NCI-H460 (cell line): ENCODE results near the gene INPP5A. TPM values are rescaled to one million over a fixed set of nuclear protein-coding genes. Genes with fewer than 3 reads are reported as not detected.
A peak's percentile ranks its signal among the peaks of the same experiment; 100 is the strongest.
"Not testable (repeated sequence)": the region's sequence is repeated elsewhere in the genome, so short reads cannot be mapped to it uniquely, and the experiment has no call there.

Experiments used
- DNase-seq: peaks from one replicate; pipeline ENCODE4 v3.0.0-alpha.2; 2016; ENCODE audit warnings: low read depth; ENCODE audit errors: extremely low read depth
- total RNA-seq: library from RNA; depleted of rRNA; stranded (reverse); fragments of >200 nt; shearing (Covaris generic); gene quantifications from 2 replicates; pipeline ENCODE4 v1.2.3, GENCODE V29; 2014

Gene INPP5A
- total RNA-seq, 1 experiment from 2014 or later: 13.1 TPM

DNA sequence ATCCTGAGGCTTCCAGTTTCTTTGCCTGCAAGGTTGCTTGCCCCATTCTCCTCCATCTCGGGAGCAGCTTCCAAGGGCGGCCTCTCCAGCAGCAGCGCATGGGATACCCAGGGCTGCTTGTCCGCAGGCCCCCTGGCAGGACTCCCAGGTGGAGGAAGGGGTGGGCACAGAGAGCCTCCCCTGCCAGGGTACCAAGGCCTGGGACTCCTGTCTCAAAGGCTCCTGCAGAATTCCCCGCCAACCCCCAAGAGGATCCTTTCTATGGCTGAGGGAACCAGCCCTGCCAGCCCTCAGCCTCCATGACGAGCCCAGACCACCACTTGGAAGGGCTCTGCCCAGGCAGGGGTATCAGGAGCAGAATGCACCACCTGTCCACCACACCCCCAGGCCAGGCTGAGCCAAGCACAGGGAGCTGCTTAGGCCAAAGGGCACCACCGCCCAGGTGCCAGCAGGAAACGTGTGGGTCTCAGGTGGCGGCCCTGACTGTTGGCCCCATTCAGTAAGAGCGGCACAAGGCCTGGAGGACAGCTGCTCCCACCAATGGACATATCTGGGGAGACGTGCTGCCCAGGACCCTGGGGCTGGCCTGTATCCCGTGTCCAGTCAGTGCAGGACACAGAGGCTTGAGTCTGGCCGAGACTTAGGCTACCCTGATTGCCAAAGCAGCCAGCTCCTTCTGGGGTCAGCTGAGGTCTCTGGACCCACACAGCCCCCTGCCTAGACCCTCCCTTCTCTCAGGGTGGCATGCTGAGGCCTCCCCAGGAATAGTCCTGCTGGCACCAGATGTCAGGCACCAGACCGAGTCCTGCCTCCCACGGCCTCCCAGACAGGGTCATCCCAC is 33.8 kb upstream of the INPP5A start:
- no peak for DNase-seq

DNA sequence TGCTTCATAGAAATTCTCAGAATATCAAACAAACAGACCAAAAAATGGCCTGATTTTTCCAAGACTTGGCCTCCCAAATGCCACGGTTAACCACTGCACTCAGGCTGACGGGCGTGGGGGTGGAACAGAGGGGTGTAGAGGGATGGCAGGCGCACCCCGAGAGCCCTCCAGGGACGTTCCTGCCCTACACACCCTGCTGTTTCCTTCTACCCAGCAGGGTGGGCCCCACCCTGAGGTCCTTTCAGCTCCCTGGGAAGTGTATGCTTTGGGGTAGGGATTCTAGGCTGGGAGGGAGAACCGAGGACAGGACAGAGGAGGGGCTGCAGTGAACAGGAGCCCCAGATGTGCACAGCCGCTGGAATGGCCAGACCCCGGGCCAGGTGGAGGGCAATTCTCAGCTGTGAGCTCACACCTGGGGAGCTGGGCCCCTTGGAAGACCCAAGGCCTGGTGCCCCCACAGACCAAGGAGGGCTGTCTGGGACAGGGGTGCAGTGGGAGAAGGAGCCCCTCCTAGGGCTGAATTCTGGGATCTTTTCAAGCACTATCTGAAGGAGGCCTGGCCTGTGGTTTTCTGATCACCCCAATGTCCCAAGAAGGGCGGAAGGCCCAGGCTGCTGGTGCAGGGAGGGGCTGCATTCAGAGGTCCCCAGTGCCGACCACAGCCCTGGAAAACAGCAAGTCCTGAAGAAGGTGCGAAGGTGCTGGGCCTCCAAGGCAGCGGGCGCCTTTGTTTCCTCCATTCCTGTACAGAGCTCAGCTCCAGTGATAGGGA is 32.9 kb upstream of the INPP5A start:
- DNase-seq: no peak

DNA sequence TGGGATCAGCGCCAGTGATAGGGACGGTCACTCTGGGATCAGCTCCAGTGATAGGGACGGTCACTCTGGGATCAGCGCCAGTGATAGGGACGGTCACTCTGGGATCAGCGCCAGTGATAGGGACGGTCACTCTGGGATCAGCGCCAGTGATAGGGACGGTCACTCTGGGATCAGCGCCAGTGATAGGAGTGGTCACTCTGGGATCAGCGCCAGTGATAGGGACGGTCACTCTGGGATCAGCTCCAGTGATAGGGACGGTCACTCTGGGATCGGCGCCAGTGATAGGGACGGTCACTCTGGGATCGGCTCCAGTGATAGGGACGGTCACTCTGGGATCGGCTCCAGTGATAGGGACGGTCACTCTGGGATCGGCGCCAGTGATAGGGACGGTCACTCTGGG is 32.0 kb upstream of the INPP5A start:
- not testable (repeated sequence) for DNase-seq

DNA sequence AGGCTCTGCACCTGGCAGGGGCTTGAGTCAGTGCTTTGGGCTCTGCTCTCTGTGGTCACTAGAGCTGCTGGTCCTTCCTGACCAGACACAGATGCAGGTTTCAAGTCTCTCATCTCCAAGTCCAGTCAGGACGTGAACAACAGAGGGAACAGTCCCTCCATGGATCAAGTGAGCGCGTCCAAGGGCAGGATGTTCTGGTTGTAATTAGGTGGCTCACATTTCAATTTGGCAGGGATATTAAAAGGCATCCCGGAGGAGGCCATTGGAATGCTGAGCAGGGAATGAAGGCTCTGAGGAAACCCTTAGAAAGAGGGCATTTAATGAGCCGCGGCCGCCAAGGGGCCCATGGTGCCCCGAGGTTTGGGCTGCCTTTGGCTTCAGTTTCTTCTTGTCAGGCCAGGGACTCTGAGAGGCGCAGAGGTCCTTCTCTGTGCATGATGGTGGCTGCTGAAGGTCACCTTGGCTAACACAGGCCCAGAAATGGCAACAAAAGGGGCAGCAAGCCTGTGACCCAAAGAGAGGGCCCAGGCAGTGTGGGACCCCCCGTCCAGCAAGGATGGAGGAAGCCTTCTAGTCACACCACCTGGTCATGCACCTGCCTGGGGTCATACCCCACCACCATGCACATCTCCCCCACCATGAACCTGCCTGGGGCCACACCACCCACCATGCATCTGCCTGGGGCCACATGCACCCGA is 30.7 kb upstream of the INPP5A start:
- no peak for DNase-seq

DNA sequence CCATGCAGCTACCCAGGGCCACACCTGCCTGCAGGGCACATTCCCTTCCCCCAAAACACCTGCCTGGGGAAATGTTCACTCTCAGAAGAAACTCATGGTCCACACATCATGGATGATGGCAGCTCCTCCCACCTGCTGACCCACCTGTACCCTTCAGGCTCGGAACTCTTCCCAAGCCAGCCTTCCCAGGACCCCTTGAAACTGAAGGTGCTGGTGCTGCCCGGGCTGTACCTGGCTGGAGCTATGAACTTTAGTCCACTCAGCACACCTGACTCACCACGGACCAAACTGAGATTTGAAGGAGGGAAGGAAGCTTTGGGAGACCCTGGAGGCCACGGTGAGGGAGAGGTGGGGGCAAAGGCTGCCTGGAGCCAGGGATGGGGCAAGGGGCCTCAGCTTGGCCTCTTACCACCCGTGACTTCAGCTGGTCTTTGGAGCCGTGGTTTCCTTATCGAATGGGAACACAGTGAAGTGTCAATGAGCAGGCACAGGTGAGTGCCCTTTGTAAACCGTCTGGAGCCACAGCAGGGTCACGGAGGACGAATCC is 30.1 kb upstream of the INPP5A start:
- DNase-seq: no peak

DNA sequence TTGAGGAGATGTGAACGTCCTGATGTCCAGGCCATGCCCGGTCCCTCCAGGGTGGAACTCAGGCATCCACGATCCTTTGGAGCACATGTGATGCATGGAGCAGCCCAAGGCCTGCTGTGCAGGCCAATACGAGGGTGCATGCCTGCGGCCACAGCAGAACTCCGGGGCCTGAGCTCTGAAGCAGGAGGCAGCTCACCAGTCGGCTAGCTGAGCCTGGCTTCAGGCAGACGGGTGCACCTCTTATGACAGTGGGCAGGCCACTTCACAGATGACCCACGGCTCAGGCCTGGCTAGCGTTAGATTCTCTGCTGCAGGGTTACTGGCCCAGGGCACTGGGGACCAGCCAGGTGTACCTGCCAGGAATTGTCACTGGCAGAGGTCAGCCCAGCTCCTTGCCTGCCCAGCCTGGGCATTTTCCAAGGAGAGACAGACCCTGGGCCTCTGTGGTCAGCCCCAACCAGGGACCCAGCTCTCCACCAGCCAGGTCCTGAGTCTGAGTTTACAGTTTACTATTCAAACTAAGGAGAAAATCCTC is 29.6 kb upstream of the INPP5A start:
- no peak for DNase-seq

DNA sequence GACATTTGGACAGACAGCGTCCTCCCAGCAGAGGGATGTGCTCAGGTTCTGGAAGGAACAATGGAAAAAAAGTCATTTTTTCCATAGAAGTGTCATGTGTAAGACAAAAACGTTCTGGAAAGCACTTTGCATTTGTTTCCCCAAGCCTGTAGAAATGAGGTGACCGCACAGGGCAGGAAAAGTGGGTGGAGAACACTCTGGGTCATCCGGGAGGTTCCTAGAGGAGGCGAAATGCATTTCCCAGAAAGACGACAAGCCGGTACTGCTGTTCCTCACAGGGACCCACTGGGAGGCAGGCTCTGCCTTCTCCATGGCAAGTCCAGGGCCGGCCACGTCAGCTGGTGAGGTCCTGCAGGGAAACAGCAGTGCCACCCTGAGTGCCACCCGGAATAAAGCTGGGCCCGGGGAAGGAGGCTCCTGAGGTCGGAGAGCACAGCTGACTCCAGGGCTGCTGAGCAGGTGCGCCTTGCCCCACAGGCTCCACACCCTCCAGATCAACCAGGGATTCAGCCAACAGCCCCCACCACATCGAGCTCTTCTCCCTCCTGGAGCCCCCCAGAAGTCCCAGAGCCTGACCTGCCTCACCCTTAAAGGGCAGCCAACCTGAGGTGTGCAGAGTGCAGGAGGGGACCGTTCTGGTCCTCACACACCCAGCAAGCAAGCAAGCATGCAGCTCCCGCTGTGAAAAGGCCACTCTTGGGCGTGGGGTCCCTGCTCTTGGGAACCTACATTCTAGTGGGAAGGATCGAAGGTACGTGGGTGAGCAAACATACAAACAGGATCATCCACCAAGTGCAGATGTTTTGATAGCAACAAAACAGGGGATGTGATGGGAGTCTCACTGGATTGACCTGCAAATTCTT is 28.8 kb upstream of the INPP5A start:
- DNase-seq: no peak

DNA sequence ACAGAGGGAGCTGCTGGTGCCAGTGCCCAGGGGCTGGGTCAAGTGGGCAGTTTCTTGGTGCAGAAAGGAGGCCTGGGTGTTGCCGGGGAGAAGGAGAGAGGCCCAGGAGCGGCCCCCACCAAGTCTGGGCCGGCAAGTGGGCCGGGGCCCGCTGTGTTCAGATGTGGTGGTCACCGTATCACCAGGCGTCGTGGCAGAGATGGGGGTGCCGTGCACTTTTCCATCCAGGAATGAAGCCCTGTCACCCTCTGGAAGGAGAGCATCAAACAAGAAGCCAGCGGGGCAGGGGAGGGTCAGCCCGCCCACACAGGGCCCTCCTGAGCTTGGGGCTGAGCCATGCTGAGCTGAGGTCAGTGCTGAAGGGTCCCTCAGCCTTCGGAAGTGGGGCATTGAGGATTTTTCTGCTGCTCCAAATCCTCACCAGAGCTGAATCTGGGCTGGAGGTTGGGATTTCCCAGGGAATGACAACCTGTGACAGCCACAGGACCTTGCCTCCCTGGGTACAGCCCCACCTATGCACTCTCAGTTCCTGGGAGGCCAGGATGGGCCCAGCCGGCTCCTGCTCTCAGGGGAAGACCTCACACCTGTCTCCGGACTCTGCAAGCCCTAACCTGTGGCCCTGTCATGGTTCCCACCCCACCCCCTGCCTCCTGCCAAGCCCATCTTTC is 27.9 kb upstream of the INPP5A start:
- DNase-seq: no peak

DNA sequence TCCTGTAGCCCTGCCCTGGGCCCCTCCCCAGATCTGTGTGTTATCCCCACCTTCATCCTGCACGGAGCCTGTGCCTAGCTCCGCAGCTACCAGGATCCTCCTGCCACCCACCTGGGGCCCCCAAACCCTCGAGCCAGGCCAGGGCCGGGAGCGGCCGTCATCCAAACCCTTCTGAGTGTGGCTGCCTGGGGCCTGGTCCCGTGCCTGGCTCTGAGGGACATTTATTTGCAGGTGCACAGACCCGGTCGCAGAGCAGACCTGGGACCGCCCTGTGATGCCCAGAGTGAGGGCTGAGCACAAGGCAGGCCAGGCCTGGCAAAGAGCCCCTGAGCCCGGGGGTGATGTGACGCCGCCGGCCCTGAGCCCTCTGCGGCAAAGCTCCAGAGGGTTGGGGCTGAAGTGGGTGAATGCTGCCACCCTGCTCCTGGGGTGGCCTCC is 27.4 kb upstream of the INPP5A start:
- no peak for DNase-seq

DNA sequence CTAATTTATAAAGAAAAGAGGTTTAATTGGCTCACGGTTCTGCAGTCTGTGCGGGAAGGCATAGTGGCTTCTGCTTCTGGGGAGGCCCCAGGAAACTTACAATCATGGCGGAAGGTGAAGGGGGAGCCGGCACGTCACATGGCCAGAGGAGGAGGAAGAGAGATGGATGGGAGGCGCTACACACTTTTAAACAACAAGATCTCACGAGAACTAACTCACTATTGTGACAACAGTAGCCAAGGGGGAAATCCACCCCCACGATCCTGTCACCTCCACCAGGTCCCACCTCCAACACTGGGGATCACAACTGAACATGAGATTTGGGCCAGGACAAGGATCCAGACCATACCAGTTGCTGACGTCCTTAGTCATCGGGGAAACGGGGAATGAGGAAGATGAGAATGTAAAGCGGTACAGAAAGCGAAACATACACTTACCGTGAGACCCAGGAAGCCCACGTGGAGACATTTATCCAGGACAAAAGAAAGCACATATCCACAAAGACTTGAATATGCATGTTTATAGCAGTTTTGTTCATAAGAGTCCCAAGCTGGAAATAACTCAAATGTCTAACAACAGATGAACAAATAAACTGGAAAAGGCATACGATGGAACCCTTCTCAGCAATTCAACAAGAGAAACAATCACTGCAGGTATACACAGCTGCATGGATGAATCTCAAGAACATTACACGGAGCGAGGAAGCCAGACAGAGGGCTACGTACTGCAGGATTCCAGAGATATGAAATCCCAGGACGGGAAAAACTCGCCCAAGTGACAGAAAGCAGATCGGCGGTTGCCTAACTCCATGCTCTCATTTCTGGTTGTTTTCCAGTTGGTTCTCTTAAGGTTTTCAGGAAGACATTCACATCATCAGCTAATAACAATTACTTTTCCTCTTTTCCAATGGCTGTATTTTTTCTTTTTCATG is 26.2 kb upstream of the INPP5A start:
- no peak for DNase-seq

DNA sequence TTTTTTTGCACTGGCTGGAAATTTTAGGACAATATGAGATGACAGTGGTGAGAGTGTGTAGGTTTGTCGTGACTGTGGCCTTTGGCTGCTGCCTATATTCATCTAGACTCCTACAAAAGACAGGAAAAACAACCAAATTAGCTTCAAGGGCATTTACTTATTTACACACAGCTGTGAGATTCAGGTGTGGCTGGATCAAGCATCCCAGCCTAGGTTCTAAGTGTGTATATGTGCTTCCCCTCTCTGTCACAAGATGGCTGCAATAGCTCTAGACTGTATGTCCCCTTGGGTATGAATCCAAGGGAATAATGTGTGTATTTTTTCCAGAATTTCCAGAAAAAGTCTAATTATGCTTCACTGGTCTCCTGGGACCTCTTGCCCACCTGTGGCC is 25.5 kb upstream of the INPP5A start:
- DNase-seq: no peak

DNA sequence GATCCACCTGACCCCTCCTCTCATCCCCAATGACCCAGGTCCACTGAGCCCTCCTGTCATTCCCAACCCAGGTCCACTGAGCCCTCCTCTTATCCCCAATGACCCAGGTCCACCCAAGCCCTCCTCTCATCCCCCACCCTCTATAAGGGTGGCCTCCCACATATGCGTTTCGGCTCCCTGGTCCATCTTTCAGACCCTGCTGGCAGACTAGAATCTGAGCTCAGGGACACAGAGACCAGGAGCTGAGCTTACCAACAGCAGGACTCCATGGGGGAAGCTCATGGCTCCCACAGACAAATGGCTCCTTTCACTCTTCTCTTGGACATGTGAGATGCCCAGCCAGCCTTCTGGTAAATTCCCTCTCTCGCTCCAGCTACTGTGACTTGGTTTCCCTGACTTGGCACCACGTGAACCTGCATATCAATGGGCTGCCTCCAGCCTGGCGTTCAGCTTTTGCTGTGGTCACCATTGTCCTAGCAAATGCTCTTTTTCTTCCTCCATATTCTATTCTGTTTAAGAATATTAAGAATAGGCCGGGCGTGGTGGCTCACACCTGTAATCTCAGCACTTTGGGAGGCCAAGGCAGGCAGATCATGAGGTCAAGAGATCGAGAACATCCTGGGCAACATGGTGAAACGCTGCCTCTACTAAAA is 24.8 kb upstream of the INPP5A start:
- no peak for DNase-seq

DNA sequence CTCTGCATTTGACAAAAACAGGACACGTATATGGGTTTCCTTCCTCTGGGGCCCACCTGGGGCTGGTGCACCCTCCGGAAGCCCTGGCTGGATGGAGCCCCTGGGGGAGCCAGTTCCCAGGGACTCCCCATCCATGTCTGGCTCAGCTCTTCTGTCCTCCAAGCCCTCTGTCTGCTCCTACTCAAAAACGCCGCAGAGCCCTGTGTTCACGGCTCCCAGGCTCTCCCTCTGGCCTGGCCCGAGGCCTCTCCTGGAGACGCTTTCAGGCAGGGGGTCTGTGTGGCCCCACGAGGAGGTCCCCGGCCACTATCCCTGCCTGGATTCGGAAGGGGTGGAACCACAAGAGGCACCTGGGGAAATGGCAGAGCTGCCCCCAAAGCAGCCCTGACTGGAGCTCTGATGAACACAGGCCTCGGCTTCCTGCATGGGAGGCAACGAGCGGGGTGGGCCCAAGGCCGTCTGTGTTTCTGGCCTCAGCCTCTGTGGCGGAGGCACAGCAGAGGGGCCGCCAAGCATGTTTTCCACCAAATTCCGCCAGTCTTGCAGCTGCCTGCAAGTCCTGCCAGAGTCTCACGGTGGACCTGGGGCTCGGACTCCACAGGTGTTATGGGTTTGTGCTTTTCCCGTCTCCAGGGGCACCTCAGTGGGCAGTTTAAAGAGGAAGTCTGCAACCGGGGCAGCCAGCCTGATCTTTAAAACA is 22.6 kb upstream of the INPP5A start:
- DNase-seq: no peak

DNA sequence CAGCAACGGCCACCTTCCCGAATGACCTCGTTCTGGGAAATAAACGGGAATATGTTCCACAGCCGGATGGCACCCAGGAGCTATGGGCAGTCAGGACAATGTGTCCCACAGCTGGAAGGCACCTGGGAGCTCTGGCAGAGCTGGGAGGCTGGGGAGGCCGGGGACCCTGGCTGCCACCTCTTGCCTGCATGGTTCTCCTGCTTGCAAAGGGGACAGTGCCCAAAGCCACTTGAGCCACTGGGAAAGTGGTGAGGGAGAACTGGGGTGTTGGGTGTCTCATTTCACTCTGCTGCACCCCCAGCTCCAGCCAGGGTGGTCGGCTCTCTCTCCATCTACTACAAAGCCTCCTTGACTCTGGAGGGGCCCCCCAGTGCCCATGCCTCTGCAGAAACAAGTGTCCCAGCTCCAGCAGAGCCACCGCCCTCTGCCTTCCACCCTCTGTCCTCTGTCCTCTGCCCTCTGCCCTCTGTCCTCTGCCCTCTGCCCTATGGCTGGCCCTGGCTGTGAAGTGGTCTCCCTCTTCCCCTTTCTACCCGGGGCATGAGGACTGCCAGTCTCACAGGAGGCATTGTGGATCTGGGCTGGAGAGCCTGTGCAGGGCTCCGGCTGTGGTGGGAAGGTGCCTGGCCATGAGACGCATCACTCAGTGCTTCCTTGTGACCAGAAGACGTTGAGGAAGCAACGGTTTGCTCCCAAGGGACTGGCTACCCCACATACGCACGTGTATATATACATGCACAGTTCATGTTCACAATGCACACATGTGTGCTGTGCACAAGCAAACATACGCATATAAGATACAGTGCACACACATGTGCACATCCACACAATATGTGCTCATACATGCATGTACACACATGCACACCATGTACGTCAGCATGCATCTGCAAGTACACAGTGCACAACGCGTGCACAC is 21.5 kb upstream of the INPP5A start:
- DNase-seq: no peak

DNA sequence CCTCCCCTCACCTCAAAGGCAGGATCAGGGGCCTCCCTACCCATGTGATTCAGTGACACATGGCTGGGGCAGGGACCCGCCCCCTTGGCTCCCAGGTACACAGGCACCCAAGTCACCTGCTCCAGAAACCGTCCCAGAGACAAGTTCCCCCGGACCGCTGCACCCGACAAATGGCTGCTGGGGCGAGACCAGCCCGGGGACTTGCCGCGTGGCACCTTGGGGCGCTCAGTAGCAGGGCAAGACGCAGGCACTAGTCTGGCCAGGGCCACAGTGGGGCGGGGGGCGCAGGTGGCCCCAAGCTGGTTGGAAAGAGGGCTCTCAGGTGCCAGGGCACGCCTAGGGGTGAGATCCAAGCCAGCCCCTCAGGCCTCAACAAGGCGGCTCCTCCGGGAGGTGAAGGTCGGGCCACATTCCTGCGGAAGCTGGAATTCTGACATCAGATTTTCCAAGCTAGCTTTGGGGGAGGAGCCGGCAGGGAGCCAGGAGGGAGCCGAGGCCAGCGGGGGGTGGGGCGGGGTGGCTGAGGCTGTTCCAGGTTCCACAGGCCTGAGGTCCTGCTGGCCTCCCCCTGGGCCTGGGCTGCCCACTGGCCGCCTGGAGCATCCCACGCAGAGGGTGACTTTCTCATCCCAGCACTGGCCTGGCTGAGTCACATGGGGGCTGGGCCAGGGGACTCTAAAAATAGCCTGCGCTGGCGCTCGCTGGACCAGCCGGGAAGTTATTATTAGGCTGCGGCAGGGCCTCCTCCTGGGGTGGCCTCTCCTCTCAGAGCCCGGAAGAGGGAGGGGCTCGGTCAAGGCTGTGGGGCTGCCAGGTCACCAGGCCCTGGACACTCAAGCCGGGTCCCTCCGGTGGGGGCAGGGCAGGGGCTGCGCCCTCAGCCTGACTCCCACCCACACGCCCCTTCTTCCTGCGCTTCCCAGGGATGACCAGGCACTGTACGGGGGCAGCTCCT is 20.5 kb upstream of the INPP5A start:
- DNase-seq: peak; percentile 49
